Activated B cell treated with CpG ODN at 0.5 μM for 24 hours (primary cell): ENCODE measurements around the gene UPK1B. TPM values are rescaled to one million over a fixed set of nuclear protein-coding genes. Genes with fewer than 3 reads are reported as not detected.

Experiments
- ATAC-seq: fragments of 200-7000 bp; cut with Tn5 transposase; one replicate; pipeline ENCODE4 v1.10.0; 2021; ENCODE audit warnings: low read depth, mild to moderate bottlenecking, moderate library complexity
- CTCF ChIA-PET: fragments of 350-600 bp; sonication (Branson Sonifier 250); formaldehyde crosslinking; loops from one replicate; lab custom pipeline; 2021; ENCODE audit warnings: antibody characterized with exemption; lab: Charles Lee
- POLR2A ChIA-PET: fragments of 350-600 bp; sonication (Branson Sonifier 250); formaldehyde crosslinking; loops from one replicate; lab custom pipeline; 2021; ENCODE audit warnings: antibody characterized with exemption; lab: Charles Lee
- DNase-seq: peaks from one replicate; pipeline ENCODE4 v3.0.0; 2022
- H3K27ac Mint-ChIP-seq: one replicate; pipeline ENCODE4 v1.8.0; 2020; ENCODE audit warnings: mixed read lengths
- H3K27me3 Mint-ChIP-seq: one replicate; pipeline ENCODE4 v1.8.0; 2021; ENCODE audit warnings: mixed read lengths
- H3K36me3 Mint-ChIP-seq: one replicate; pipeline ENCODE4 v1.8.0; 2021; ENCODE audit warnings: low read depth, mixed read lengths
- H3K4me1 Mint-ChIP-seq: one replicate; pipeline ENCODE4 v1.8.0; 2021; ENCODE audit warnings: mixed read lengths
- H3K4me3 Mint-ChIP-seq: one replicate; pipeline ENCODE4 v1.8.0; 2020; ENCODE audit warnings: mild to moderate bottlenecking, mixed read lengths
- H3K9me3 Mint-ChIP-seq: one replicate; pipeline ENCODE4 v1.8.0; 2020; ENCODE audit warnings: mixed read lengths
- CTCF ChIP-seq: fragments of 200-600 bp; IDR thresholded peaks from one replicate; pipeline ENCODE4 v1.8.0; 2022; ENCODE audit warnings: antibody characterized with exemption, mild to moderate bottlenecking
- intact Hi-C: fragments of 100-400 bp; cut with micrococcal nuclease; formaldehyde crosslinking; loops from one replicate; pipeline ENCODE4 v1.15.1; 2024
- total RNA-seq: library from RNA; stranded (reverse); gene quantifications from 2 replicates; pipeline ENCODE4 v1.2.3, GENCODE V29; 2022

UPK1B gene
- total RNA-seq, 1 donor from 2014 or later = not detected

GRCh38 chr3:119140466-119140865 lies 32.9 kb upstream of the UPK1B start:
- ChIA-PET CTCF (no interaction called here), POLR2A (no interaction called here)
- ATAC-seq (no peak), DNase-seq (no peak)
- H3K36me3 Mint-ChIP-seq = no peaks in the 10 kb centered on the region
- H3K9me3 Mint-ChIP-seq = no peaks in the 10 kb centered on the region
- H3K27me3 Mint-ChIP-seq = no peaks in the 10 kb centered on the region
- H3K4me1 Mint-ChIP-seq = no peaks in the 10 kb centered on the region
- TF ChIP-seq CTCF = no peak
- H3K27ac Mint-ChIP-seq = no peak overlapping the region
- H3K4me3 Mint-ChIP-seq = no peak overlapping the region
- intact Hi-C loops = no loop called here

- no peak overlapping the region for H3K27ac Mint-ChIP-seq
- ChIA-PET CTCF (interaction anchor here (0.9 to 2.2 kb wide), 5 partner anchors 75 to 559 kb away, joined by 3 to 13 read pairs (median 4); partner anchors contain the start of gene B4GALT4), POLR2A (no interaction called here)
- ATAC-seq (no peak), DNase-seq (no peak)
- no peaks in the 10 kb centered on the region for H3K9me3 Mint-ChIP-seq
- no peak for TF ChIP-seq CTCF
- no peaks in the 10 kb centered on the region for H3K27me3 Mint-ChIP-seq
- H3K36me3 Mint-ChIP-seq = no peaks in the 10 kb centered on the region
- H3K4me3 Mint-ChIP-seq = no peak overlapping the region
- intact Hi-C loops = loop anchor here (1.0 kb wide), 2 partner anchors 96 to 208 kb away; no protein-coding TSS in a partner anchor
- no peaks in the 10 kb centered on the region for H3K4me1 Mint-ChIP-seq
Observed at GRCh38 chr3:119145128-119145499, 28.3 kb upstream of the UPK1B start.

- H3K36me3 Mint-ChIP-seq = no peaks in the 10 kb centered on the region
- H3K9me3 Mint-ChIP-seq = no peaks in the 10 kb centered on the region
- POLR2A ChIA-PET = interaction anchor here (0.6 kb wide), 1 partner anchor 113 kb away, joined by 4 read pairs; no protein-coding TSS in a partner anchor
- H3K4me3 Mint-ChIP-seq = no peak within 1 kb of the TSS
- intact Hi-C loops = loop anchor here (1.0 kb wide), 2 partner anchors 96 to 208 kb away; no protein-coding TSS in a partner anchor
- DNase-seq = no peak
- H3K27me3 Mint-ChIP-seq = no peaks in the 10 kb centered on the region
- no peak for ATAC-seq
- H3K27ac Mint-ChIP-seq = no peak within 1 kb of the TSS
- CTCF ChIA-PET = interaction anchor here (0.9 to 2.2 kb wide), 6 partner anchors 74 to 559 kb away, joined by 3 to 13 read pairs (median 4); partner anchors contain the start of gene B4GALT4
- no peaks in the 10 kb centered on the region for H3K4me1 Mint-ChIP-seq
- TF ChIP-seq CTCF = no peak
Observed at GRCh38 chr3:119145500-119146167, 27.8 kb upstream of the UPK1B start, which contains the start of gene TEX55. Gene TEX55 (plus strand): TSS chr3:119146165. CDS start chr3:119146190, 25 bp downstream.

- Mint-ChIP-seq H3K27ac (no peak overlapping the region), H3K4me3 (no peak overlapping the region), H3K36me3 (no peaks in the 10 kb centered on the region), H3K9me3 (no peaks in the 10 kb centered on the region), H3K4me1 (no peaks in the 10 kb centered on the region), H3K27me3 (no peaks in the 10 kb centered on the region)
- CTCF ChIA-PET = interaction anchor here (1.3 to 2.2 kb wide), 4 partner anchors 94 to 534 kb away, joined by 3 to 13 read pairs (median 6); partner anchors contain the start of gene B4GALT4
- DNase-seq (no peak), ATAC-seq (no peak)
- TF ChIP-seq CTCF = no peak
- intact Hi-C loops = no loop called here
- POLR2A ChIA-PET = no interaction called here
Observed at GRCh38 chr3:119146578-119147375, 26.6 kb upstream of the UPK1B start.

GRCh38 chr3:119147494-119147893 lies 25.9 kb upstream of the UPK1B start:
- no peaks in the 10 kb centered on the region for H3K36me3 Mint-ChIP-seq
- POLR2A ChIA-PET = no interaction called here
- H3K4me3 Mint-ChIP-seq = no peak overlapping the region
- no peak for ATAC-seq
- no peak for DNase-seq
- no peaks in the 10 kb centered on the region for H3K9me3 Mint-ChIP-seq
- no peak for TF ChIP-seq CTCF
- H3K4me1 Mint-ChIP-seq = no peaks in the 10 kb centered on the region
- CTCF ChIA-PET = interaction anchor here (2.2 kb wide), 1 partner anchor 94 kb away, joined by 13 read pairs; the partner anchor contains the start of gene B4GALT4
- no peaks in the 10 kb centered on the region for H3K27me3 Mint-ChIP-seq
- intact Hi-C loops = no loop called here
- H3K27ac Mint-ChIP-seq = no peak overlapping the region
